ENCODE results near the gene MLLT1.
"Not testable (repeated sequence)": the region's sequence is repeated elsewhere in the genome, so short reads cannot be mapped to it uniquely, and the experiment has no call there.

Gene MLLT1, protein sequence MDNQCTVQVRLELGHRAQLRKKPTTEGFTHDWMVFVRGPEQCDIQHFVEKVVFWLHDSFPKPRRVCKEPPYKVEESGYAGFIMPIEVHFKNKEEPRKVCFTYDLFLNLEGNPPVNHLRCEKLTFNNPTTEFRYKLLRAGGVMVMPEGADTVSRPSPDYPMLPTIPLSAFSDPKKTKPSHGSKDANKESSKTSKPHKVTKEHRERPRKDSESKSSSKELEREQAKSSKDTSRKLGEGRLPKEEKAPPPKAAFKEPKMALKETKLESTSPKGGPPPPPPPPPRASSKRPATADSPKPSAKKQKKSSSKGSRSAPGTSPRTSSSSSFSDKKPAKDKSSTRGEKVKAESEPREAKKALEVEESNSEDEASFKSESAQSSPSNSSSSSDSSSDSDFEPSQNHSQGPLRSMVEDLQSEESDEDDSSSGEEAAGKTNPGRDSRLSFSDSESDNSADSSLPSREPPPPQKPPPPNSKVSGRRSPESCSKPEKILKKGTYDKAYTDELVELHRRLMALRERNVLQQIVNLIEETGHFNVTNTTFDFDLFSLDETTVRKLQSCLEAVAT

DNA sequence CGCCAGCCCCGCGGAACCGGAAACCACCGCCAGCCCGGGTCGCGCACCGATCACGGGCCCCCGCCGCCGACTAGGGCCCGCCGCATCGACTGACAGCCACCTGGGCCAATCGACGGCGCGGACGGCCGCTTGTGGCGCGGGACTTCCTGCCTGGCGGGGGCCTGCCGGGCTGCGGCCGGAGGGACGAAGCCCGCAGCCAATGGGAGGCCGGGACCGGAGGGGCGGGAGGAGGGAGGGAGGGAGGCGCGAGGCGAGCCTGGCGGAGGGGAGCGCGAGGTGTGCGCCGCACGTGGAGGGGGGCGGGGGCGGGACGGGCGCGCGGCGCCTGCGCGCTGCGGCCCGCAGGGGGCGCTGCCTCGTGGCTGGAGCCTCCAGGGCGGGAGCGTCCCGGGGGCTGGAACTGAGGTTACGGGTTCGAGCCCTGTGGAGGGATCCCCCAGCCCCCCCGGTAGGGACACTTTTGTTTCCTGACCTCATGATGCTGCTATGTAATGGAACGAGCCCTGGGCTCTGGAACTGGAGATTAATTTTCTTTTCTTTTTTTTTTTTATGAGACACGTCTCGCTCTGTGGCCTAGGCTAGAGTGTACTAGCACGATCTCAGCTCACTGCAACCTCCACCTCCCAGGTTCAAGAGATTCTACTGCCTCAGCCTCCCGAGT lies at the start of gene MLLT1:
Gene MLLT1, minus strand, starts transcription at position 45 of the 661 bp plus-strand sequence. CDS start 191 bp downstream, outside the sequence.
- peak within 1 kb of the TSS; percentile 56 to 97 (median 87) for H3K27ac ChIP-seq
- peak within 1 kb of the TSS; percentile 74 to 83 (median 78) for H3K4me3 ChIP-seq

DNA sequence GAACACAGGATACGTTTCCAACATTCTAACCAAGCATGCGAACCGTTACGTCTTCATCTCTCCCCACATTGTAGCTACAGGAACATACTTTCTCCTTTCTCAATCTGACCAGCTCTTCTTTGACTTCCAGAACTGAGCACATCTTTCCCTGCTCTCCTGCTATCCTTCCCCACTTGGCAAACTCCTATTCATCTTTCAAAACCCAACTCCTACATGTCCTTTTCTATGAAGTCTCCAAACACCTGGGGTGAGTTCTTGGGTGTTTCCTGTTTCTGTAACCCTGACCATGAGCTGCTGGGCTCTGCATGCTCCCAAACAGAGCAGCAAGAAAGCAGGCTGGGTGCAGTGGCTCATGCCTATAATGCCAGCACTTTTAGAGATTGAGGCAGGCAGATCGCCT lies 47.0 kb upstream of the MLLT1 start:
- no peak overlapping the region for H3K27ac ChIP-seq
- no peak overlapping the region for H3K4me3 ChIP-seq

- Histone ChIP-seq H3K4me3 (no peak overlapping the region), H3K27ac (no peak overlapping the region)
Measured at GRCh38 chr19:6325614-6326013, 45.8 kb upstream of the MLLT1 start.

GRCh38 chr19:6324757-6325156 lies 45.0 kb upstream of the MLLT1 start:
- Histone ChIP-seq H3K4me3 (no peak overlapping the region), H3K27ac (no peak overlapping the region)

GRCh38 chr19:6322284-6322683 lies 42.5 kb upstream of the MLLT1 start:
- no peak overlapping the region for H3K4me3 ChIP-seq
- no peak overlapping the region for H3K27ac ChIP-seq

DNA sequence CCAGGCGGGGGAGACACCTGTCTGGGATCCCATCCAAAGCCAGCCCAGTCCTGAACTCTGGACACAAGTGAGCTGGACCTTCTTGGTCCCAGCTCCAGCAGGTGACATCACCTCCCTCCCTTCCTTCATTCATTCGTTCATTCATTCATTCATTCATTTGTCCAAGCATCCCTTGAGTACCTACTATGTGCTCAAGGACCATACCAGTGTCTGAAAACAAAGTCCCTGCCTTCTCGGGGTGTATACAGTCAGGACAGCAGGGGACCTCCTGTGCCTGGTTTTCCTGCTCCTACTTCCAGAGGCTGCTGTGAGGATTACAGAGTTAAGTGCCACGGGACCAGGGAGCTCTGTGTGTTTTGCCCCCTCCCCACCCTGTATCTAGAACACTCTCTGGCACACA lies 39.6 kb upstream of the MLLT1 start:
- no peak overlapping the region for H3K4me3 ChIP-seq
- H3K27ac ChIP-seq, result no peak overlapping the region

GRCh38 chr19:6318772-6319171 lies 39.0 kb upstream of the MLLT1 start:
- H3K27ac ChIP-seq, result no peak overlapping the region
- H3K4me3 ChIP-seq, result no peak overlapping the region

DNA sequence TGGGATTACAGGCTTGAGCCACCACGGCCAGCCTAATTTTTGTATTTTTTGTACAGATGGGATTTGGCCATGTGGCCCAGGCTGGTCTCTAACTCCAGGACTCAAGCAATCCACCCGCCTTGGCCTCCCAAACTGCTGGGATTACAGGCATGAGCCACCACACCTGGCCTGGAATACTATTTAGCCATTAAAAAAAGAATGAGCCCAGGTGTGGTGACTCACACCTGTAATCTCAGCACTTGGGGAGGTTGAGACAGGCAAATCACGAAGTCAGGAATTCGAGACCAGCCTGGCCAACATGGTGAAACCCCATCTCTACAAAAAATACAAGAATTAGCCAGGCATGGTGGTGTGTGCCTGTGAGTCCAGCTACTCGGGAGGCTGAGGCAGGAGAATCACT lies 35.9 kb upstream of the MLLT1 start:
- H3K27ac ChIP-seq, H3K4me3 ChIP-seq: not testable (repeated sequence)

- Histone ChIP-seq H3K27ac (no peak overlapping the region), H3K4me3 (no peak overlapping the region)
Measured at GRCh38 chr19:6313398-6313969, 33.7 kb upstream of the MLLT1 start.

GRCh38 chr19:6312018-6312417 lies 32.2 kb upstream of the MLLT1 start:
- Histone ChIP-seq H3K27ac (no peak overlapping the region), H3K4me3 (no peak overlapping the region)

DNA sequence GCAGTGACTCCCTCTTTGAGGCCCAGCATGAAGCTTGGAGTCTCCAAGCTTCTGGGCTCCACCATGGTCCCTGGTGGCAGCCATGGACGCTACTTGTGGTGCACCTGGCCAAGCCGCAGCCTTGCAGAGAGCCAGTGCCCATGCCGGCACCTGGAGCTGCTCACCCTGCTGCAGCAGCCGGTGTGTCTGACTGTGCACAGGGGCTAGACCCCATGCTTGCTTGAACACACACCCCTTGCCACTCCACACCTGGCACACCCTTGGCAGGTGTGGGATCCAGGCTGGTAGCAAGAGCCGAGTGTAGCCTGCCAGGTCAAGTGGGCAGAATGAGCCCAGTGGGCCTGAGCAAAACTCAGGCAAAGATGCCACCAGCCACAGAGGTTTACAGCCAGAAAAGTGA lies 18.6 kb upstream of the MLLT1 start:
- no peak overlapping the region for H3K27ac ChIP-seq
- H3K4me3 ChIP-seq, result no peak overlapping the region

GRCh38 chr19:6297202-6297601 lies 17.4 kb upstream of the MLLT1 start:
- Histone ChIP-seq H3K4me3 (no peak overlapping the region), H3K27ac (no peak overlapping the region)

DNA sequence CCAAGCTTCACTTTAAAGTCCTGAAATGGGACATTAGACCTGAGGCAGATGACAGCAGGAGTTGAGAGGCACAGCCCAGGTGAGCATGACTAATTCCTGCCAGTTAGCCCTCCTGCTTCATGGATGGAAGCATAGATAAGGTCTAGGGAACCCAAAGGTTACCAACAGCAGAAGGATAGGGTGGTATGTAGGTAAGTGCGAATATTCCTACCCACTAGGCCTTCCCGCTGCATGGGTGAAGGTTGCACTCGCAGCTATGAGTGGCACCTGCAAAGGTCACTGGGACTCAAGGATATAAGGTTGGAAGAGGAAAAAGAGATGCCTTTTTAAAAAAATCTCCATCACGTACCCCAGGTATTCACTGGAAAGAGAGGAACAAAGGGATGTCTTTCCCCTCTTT lies 12.2 kb upstream of the MLLT1 start:
- Histone ChIP-seq H3K27ac (no peak overlapping the region), H3K4me3 (no peak overlapping the region)

- Histone ChIP-seq H3K4me3 (no peak overlapping the region), H3K27ac (no peak overlapping the region)
Measured at GRCh38 chr19:6288737-6289136, 9.0 kb upstream of the MLLT1 start.

- Histone ChIP-seq H3K4me3 (no peak overlapping the region), H3K27ac (no peak overlapping the region)
Measured at GRCh38 chr19:6287269-6287885, 7.6 kb upstream of the MLLT1 start.

GRCh38 chr19:6286676-6287075 lies 6.9 kb upstream of the MLLT1 start:
- no peak overlapping the region for H3K4me3 ChIP-seq
- H3K27ac ChIP-seq, result no peak overlapping the region

DNA sequence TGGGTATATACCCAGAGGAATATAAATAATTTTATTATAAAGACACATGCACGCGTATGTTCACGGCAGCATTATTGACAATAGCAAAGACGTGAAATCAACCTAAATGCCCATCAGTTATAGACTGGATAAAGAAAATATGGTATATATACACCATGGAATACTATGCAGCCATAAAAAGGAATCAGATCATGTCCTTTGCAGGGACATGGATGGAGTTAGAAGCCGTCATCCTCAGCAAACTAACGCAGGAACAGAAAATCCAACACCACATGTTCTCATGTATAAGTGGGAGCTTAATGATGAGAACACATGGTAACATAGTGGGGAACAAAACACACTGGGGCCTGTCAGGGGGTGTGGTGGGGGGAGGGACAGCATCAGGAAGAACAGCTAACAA lies 2.6 kb upstream of the MLLT1 start:
- H3K4me3 ChIP-seq, H3K27ac ChIP-seq: not testable (repeated sequence)

GRCh38 chr19:6279620-6279930 lies 200 bp downstream of the MLLT1 start:
- H3K4me3 ChIP-seq, result peak overlapping the region; percentile 74 to 83 (median 78)
- peak overlapping the region; percentile 56 to 97 (median 87) for H3K27ac ChIP-seq

- Histone ChIP-seq H3K4me3 (peak overlapping the region; percentile 74 to 83 (median 78)), H3K27ac (peak overlapping the region; percentile 56 to 97 (median 87))
Measured at GRCh38 chr19:6278740-6279619, 795 bp downstream of the MLLT1 start.
